ENCODE data around the gene CNIH2. TPM values are rescaled to one million over a fixed set of nuclear protein-coding genes. Genes with fewer than 3 reads are reported as not detected.

Gene CNIH2
- total RNA-seq, 4 donors from 2014 or later, result not detected

DNA sequence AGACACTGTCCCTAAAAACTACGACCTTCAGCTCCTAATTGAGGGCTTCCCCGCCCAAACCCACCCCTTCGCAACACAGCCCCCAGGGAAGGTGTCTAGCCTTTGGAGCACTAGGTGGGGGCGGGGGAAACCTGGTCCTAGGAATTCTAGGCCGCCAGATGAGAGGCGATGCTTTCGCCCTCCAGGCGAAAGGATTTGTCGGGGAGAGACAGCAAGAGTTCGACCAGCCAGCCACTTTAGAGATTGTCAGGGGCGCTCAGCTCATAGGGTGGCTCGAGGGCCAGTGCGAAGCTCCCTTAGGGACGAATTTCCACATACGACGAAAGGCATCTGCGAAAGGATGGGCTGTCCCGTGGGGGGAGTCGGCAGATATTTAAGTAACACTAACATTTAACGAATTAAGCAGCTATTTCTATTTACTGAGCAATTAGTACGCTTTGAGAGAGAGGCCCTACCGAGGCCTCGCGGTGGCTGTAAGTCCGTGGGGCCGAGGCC lies 33.5 kb downstream of the CNIH2 start:
- Histone ChIP-seq H3K27me3 (peaks cover 3% of the 10 kb centered on the region), H3K4me3 (replicated peaks in 1 of 3) (peak overlapping the region in 1 of 3 donors; percentile 21), H3K4me1 (peaks cover 6 to 12% of the 10 kb centered on the region in 2 donors), H3K36me3 (no peaks in the 10 kb centered on the region), H3K9me3 (no peaks in the 10 kb centered on the region), H3K27ac (peak overlapping the region; percentile 52 to 76 (median 73))
- TF ChIP-seq, protein P1, sequence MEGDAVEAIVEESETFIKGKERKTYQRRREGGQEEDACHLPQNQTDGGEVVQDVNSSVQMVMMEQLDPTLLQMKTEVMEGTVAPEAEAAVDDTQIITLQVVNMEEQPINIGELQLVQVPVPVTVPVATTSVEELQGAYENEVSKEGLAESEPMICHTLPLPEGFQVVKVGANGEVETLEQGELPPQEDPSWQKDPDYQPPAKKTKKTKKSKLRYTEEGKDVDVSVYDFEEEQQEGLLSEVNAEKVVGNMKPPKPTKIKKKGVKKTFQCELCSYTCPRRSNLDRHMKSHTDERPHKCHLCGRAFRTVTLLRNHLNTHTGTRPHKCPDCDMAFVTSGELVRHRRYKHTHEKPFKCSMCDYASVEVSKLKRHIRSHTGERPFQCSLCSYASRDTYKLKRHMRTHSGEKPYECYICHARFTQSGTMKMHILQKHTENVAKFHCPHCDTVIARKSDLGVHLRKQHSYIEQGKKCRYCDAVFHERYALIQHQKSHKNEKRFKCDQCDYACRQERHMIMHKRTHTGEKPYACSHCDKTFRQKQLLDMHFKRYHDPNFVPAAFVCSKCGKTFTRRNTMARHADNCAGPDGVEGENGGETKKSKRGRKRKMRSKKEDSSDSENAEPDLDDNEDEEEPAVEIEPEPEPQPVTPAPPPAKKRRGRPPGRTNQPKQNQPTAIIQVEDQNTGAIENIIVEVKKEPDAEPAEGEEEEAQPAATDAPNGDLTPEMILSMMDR (IDR thresholded peaks at IDR 0.05), result no peak
- TF ChIP-seq POLR2A (IDR thresholded peaks at IDR 0.05), result no peak
- DNase-seq, result no peak
- intact Hi-C loops (cut with DNase I), result no loop called here
- WGBS, 2 donors, result 28% methylated on average over 25 of the region's 26 CpGs

GRCh38 chr11:66311965-66312548 lies 34.1 kb downstream of the CNIH2 start:
- peak overlapping the region in 2 of 3 donors; percentile 11 to 21 for H3K4me3 ChIP-seq (replicated peaks in 1 of 3)
- DNase-seq, result peak; percentile 87 to 93
- 1% methylated on average over 21 to 25 of the region's 44 CpGs for WGBS, 2 donors
- H3K36me3 ChIP-seq, result no peaks in the 10 kb centered on the region
- H3K4me1 ChIP-seq, result peaks cover 6 to 17% of the 10 kb centered on the region in 2 donors
- H3K9me3 ChIP-seq, result no peaks in the 10 kb centered on the region
- intact Hi-C loops (cut with DNase I), result no loop called here
- H3K27me3 ChIP-seq, result peaks cover 3% of the 10 kb centered on the region
- TF ChIP-seq POLR2A (IDR thresholded peaks at IDR 0.05), result peak in 1 of 2 donors; percentile 60
- TF ChIP-seq, protein P1 (IDR thresholded peaks at IDR 0.05), result peak; percentile 42 to 89 (median 78)
- H3K27ac ChIP-seq, result peak overlapping the region; percentile 52 to 76 (median 73)

- H3K27ac ChIP-seq, result peak overlapping the region; percentile 73 to 76 (median 76)
- peak; percentile 94 to 96 for DNase-seq
- H3K36me3 ChIP-seq, result no peaks in the 10 kb centered on the region
- intact Hi-C loops (cut with DNase I), result no loop called here
- H3K9me3 ChIP-seq, result no peaks in the 10 kb centered on the region
- TF ChIP-seq, protein P1 (IDR thresholded peaks at IDR 0.05), result no peak
- peak in 1 of 2 donors; percentile 35 for TF ChIP-seq POLR2A (IDR thresholded peaks at IDR 0.05)
- peaks cover 6 to 24% of the 10 kb centered on the region in 2 donors for H3K4me1 ChIP-seq
- peaks cover 3% of the 10 kb centered on the region for H3K27me3 ChIP-seq
- 8 to 14% methylated on average over 14 to 22 of the region's 52 CpGs for WGBS, 2 donors
- H3K4me3 ChIP-seq (replicated peaks in 1 of 3), result peak overlapping the region in 2 of 3 donors; percentile 11 to 21
These were observed 34.8 kb downstream of the CNIH2 start for GRCh38 chr11:66312549-66313320.

GRCh38 chr11:66313321-66314185 lies 35.6 kb downstream of the CNIH2 start:
- TF ChIP-seq POLR2A (IDR thresholded peaks at IDR 0.05), result no peak
- TF ChIP-seq, protein P1 (IDR thresholded peaks at IDR 0.05), result no peak
- H3K4me1 ChIP-seq, result peaks cover 6 to 29% of the 10 kb centered on the region in 2 donors
- DNase-seq, result no peak
- 40 to 42% methylated on average over 20 to 30 of the region's 38 CpGs for WGBS, 2 donors
- peak overlapping the region; percentile 43 to 76 (median 73) for H3K27ac ChIP-seq
- H3K4me3 ChIP-seq (replicated peaks in 1 of 3), result peak overlapping the region in 1 of 3 donors; percentile 21
- H3K27me3 ChIP-seq, result peaks cover 3% of the 10 kb centered on the region
- H3K9me3 ChIP-seq, result no peaks in the 10 kb centered on the region
- H3K36me3 ChIP-seq, result no peaks in the 10 kb centered on the region
- intact Hi-C loops (cut with DNase I), result no loop called here

All from thyroid gland (tissue), 4 donors.